ENCODE results near the gene MCM5.
"Not testable (repeated sequence)": the region's sequence is repeated elsewhere in the genome, so short reads cannot be mapped to it uniquely, and the experiment has no call there.

MCM5 gene

DNA sequence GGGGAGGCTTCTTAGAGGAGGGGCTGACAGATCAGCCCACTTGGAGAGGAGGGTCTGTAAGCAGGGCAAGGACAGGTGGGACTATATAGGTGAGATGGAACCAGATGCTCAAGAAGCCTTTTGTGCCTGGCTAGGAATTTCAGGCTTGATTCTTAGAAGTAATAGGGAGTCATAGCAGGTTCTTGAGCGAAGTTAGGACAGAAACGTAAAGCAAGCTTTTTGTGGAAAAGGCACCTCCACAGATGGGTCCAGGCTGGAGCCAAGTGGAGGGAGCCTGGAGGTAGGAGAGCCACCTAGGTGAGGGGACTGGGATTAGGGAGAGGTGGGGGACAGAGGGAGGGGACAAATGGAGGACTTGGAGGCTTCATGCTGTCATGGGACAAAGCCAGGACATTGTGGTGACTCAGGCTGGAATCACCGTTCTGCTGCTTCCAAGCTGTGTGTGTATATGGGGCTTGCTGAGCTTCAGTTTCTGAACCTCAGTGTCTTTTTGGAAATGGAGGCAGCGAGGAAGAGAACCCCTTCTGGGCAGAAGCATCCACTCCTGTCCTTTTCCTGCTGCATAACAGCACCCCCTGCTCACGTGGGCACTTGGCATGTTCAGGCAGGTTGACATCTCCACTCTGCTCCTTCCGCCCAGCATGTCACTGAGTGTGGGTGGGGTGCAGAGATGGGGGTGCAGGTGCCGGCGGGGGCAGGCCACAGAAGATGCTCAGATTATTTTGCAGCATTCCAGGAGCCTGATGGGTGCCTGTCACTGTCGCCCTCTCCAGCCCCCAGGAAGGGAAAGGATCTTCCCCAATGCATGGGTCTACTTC, 58.0 kb downstream of the MCM5 start:
- H3K4me3 ChIP-seq (ENCODE audit: low read depth, low read length): no peak overlapping the region
- TF ChIP-seq, protein P1, sequence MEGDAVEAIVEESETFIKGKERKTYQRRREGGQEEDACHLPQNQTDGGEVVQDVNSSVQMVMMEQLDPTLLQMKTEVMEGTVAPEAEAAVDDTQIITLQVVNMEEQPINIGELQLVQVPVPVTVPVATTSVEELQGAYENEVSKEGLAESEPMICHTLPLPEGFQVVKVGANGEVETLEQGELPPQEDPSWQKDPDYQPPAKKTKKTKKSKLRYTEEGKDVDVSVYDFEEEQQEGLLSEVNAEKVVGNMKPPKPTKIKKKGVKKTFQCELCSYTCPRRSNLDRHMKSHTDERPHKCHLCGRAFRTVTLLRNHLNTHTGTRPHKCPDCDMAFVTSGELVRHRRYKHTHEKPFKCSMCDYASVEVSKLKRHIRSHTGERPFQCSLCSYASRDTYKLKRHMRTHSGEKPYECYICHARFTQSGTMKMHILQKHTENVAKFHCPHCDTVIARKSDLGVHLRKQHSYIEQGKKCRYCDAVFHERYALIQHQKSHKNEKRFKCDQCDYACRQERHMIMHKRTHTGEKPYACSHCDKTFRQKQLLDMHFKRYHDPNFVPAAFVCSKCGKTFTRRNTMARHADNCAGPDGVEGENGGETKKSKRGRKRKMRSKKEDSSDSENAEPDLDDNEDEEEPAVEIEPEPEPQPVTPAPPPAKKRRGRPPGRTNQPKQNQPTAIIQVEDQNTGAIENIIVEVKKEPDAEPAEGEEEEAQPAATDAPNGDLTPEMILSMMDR (IDR thresholded peaks at IDR 0.05; ENCODE audit: borderline replicate concordance, insufficient read depth, low read depth, low read length): no peak

DNA sequence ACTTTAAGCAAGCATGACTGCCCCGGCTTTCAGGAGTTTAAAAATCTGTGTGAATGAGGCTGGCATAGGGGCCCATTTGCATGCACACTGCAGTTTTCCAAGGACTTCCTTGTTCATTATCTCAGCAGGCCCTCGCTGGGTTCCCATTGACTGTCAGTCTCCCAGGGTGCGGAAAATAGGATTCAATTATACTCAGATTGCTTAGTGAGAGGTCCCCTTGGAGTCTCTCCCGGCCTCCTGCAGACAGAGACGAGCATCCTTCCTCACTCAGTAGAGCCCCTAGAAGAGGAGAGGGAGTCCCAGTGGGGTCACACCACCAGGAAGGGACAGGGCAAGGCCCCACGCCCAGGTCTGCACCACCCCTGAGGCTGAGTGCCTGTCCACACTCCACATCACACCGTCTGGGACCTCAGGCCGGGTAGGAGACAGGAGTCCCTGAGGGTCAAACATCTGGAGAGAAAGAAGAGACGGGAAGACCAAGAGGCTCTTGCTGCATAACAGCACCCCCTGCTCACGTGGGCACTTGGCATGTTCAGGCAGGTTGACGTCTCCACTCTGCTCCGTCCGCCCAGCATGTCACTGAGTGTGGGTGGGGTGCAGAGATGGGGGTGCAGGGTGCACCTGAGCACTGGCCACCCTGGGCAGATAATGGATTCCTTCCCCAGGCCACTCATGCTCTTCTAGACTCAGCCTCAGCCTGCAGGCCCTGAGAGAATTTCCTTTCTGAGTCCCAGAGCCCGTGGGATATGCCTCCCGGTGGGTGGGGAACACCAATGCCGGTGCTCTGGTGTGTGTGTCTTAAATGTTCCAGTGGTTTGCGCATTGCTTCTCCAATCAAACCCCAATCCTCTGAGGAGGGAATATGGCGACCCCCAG, 58.8 kb downstream of the MCM5 start:
- H3K4me3 ChIP-seq (ENCODE audit: low read depth, low read length): no peak overlapping the region
- TF ChIP-seq, protein P1 (IDR thresholded peaks at IDR 0.05; ENCODE audit: borderline replicate concordance, insufficient read depth, low read depth, low read length): no peak

DNA sequence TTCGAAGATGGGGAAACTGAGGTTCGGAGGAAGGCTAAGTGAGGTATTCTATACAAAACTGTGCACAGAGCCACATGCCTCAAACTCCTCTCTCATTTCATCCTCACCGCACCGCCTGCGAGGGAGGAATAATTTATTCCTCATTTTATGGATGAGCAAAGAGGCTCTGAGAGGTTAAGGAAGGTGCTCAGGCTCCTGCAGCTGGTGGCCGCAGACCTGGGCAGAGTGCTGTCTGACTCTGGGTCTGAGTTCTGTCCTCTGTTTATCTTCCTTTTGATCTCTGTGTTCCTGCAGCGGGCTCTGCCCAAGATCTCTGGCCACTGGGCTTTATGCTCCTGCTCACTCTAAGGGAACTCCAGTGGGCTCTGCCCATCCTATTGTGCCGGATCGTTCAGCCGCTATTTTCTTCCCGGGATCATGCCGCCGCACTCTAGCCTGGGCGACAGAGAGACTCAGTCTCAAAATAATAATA, 59.5 kb downstream of the MCM5 start:
- no peak overlapping the region for H3K4me3 ChIP-seq (ENCODE audit: low read depth, low read length)

DNA sequence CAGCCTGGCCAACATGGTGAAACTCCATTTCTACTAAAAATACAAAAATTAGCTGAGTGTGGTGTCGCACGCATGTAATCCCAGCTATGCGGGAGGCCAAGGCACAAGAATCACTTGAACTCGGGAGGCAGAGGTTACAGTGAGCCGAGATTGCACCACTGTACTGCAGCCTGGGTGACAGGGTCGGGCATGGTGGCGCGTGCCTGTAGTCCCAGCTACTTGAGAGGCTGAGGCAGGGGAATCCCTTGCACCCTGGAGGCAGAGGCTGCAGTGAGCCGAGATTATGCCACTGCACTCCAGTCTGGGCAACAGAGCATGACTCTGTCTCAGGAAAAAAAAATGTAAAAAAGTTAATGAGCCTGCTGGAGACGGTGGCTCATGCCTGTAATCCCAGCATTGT, 60.0 kb downstream of the MCM5 start:
- H3K4me3 ChIP-seq (ENCODE audit: low read depth, low read length): not testable (repeated sequence)

More for the DNA sequence above, 59.5 kb downstream of the MCM5 start:
- TF ChIP-seq, protein P1 (IDR thresholded peaks at IDR 0.05; ENCODE audit: borderline replicate concordance, insufficient read depth, low read depth, low read length): no peak

DNA sequence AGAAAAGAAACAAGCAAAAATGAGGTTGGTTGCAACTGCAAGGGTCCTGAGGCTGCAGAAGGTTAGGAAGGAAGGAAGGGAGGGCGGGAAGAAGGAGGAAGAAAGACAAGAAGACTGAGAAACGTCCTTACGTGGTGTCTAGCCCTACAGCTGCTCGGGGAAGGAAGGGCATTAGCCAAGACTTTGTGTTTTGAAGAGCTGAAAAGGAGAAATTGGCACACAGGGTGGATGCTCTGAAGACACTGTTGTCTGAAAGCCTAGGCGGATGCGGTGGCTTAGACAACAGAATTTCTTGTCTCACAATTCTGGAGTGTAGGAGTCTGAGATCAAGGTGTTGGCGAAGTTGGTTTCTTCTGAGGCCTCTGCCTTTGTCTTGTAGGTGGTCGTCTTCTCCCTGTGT, 60.7 kb downstream of the MCM5 start:
- H3K4me3 ChIP-seq (ENCODE audit: low read depth, low read length): no peak overlapping the region
- TF ChIP-seq, protein P1 (IDR thresholded peaks at IDR 0.05; ENCODE audit: borderline replicate concordance, insufficient read depth, low read depth, low read length): no peak

DNA sequence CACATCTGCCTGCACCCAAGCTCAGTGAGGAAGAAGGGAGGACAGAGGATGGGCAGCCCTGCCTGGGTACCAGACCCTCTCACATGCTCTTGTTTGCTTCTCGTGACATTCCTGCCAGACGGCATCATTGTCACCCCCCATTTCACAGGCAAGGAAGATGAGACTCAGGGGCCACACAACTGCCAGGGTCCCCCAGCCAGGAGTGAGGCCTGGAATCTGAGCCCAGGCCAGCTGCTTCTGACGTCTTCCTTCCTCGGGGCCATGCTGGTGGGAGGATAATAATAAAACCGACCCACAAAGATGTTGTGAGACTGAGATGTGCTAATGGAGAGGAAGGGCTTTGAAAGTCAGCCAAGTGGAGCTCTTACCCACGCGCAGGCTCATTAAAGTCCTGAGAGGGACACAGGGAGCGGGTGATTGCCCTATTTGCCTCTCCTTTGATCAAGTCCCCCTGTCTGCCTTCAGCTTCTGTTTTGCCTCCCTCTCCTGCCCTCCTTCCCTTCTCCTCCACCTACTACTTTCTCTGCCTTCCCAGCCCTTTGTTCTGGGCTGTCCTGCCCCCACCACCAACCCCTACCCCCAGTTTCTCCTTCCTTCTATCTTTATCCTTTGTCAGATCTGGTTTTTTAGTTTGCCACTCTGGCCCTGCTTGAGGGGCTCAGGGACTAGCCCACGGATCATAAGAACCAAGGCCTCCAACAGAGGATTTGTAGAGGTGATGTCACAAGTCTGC, 62.7 kb downstream of the MCM5 start:
- H3K4me3 ChIP-seq (ENCODE audit: low read depth, low read length): no peak overlapping the region
- TF ChIP-seq, protein P1 (IDR thresholded peaks at IDR 0.05; ENCODE audit: borderline replicate concordance, insufficient read depth, low read depth, low read length): no peak

All from GM12875 (cell line).